Measurements from ENCODE around the gene IL17RA. TPM values are rescaled to one million over a fixed set of nuclear protein-coding genes. Genes with fewer than 3 reads are reported as not detected.
"Not testable (repeated sequence)": the region's sequence is repeated elsewhere in the genome, so short reads cannot be mapped to it uniquely, and the experiment has no call there.

Gene IL17RA
- polyA plus RNA-seq, 4 donors: 3.8 to 7.6 (median 5.6) TPM

DNA sequence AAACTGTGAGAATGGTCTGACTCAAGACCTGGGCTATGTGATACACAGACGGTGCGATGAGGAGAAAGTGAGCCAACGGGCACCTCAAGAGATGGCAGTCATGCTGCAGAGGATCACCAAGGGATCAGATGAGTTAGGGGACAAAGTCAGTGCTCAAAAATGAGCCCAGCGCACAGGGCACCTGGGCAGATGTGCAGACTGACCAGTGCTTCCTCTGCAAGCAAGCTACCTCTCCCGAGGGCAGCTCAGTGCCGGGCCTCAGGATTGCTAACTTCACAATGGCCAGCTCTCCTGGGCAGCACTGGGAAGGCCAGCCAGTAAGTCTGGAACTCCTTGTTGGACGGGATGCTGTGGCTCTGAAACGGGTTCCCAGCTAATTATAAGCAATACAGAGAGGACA lies 59.0 kb downstream of the IL17RA start:
- H3K36me3 ChIP-seq (ENCODE audit: control insufficient read depth in 3 of 3, insufficient read depth in 2 of 3, low read depth in 1 of 3, low read length in 3 of 3): peaks cover 10 to 51% (median 18%) of the 10 kb centered on the region in 3 donors
- H3K4me3 ChIP-seq (ENCODE audit: low read depth in 1 of 3, low read length in 3 of 3): no peak overlapping the region
- H3K4me1 ChIP-seq (ENCODE audit: control insufficient read depth in 3 of 3, insufficient read depth in 2 of 3, low read depth in 1 of 3, low read length in 2 of 3): peaks cover 0 to 5% (median 3%) of the 10 kb centered on the region in 3 donors
- H3K27me3 ChIP-seq (ENCODE audit: control insufficient read depth in 3 of 3, insufficient read depth in 3 of 3, low read length in 3 of 3): no peaks in the 10 kb centered on the region
- no peak overlapping the region for H3K27ac ChIP-seq (ENCODE audit: low read depth in 1 of 3, low read length in 2 of 3)
- 91 to 92% (median 92%) methylated on average over 8 of the region's 8 CpGs for WGBS, 3 donors
- DNase-seq (no peak), FAIRE-seq (no peak)
- no peaks in the 10 kb centered on the region for H3K9me3 ChIP-seq (ENCODE audit: control insufficient read depth in 2 of 2, insufficient read depth in 1 of 2, low read depth in 1 of 2, low read length in 1 of 2)

- no peaks in the 10 kb centered on the region for H3K27me3 ChIP-seq (ENCODE audit: control insufficient read depth in 3 of 3, insufficient read depth in 3 of 3, low read length in 3 of 3)
- H3K9me3 ChIP-seq (ENCODE audit: control insufficient read depth in 2 of 2, insufficient read depth in 1 of 2, low read depth in 1 of 2, low read length in 1 of 2): no peaks in the 10 kb centered on the region
- H3K4me1 ChIP-seq (ENCODE audit: control insufficient read depth in 3 of 3, insufficient read depth in 2 of 3, low read depth in 1 of 3, low read length in 2 of 3): peaks cover 0 to 13% (median 5%) of the 10 kb centered on the region in 3 donors
- no peak overlapping the region for H3K4me3 ChIP-seq (ENCODE audit: low read depth in 1 of 3, low read length in 3 of 3)
- WGBS, 3 donors: 85 to 88% (median 87%) methylated on average over 8 of the region's 8 CpGs
- H3K36me3 ChIP-seq (ENCODE audit: control insufficient read depth in 3 of 3, insufficient read depth in 2 of 3, low read depth in 1 of 3, low read length in 3 of 3): peaks cover 10 to 51% (median 18%) of the 10 kb centered on the region in 3 donors
- FAIRE-seq: no peak
- DNase-seq: no peak
- no peak overlapping the region for H3K27ac ChIP-seq (ENCODE audit: low read depth in 1 of 3, low read length in 2 of 3)
Observed at GRCh38 chr22:17145021-17145680, 60.4 kb downstream of the IL17RA start.

GRCh38 chr22:17147458-17147857 lies 62.7 kb downstream of the IL17RA start:
- WGBS, 3 donors: 97 to 98% (median 98%) methylated on average over 29 to 30 of the region's 30 CpGs
- H3K9me3 ChIP-seq (ENCODE audit: control insufficient read depth in 2 of 2, insufficient read depth in 1 of 2, low read depth in 1 of 2, low read length in 1 of 2); H3K27me3 ChIP-seq (ENCODE audit: control insufficient read depth in 3 of 3, insufficient read depth in 3 of 3, low read length in 3 of 3); H3K27ac ChIP-seq (ENCODE audit: low read depth in 1 of 3, low read length in 2 of 3); H3K4me3 ChIP-seq (ENCODE audit: low read depth in 1 of 3, low read length in 3 of 3); DNase-seq; FAIRE-seq: not testable (repeated sequence)
- Histone ChIP-seq H3K4me1 (ENCODE audit: control insufficient read depth in 3 of 3, insufficient read depth in 2 of 3, low read depth in 1 of 3, low read length in 2 of 3) (peaks cover 0 to 13% (median 9%) of the 10 kb centered on the region in 3 donors), H3K36me3 (ENCODE audit: control insufficient read depth in 3 of 3, insufficient read depth in 2 of 3, low read depth in 1 of 3, low read length in 3 of 3) (peaks cover 4 to 36% (median 8%) of the 10 kb centered on the region in 3 donors)

DNA sequence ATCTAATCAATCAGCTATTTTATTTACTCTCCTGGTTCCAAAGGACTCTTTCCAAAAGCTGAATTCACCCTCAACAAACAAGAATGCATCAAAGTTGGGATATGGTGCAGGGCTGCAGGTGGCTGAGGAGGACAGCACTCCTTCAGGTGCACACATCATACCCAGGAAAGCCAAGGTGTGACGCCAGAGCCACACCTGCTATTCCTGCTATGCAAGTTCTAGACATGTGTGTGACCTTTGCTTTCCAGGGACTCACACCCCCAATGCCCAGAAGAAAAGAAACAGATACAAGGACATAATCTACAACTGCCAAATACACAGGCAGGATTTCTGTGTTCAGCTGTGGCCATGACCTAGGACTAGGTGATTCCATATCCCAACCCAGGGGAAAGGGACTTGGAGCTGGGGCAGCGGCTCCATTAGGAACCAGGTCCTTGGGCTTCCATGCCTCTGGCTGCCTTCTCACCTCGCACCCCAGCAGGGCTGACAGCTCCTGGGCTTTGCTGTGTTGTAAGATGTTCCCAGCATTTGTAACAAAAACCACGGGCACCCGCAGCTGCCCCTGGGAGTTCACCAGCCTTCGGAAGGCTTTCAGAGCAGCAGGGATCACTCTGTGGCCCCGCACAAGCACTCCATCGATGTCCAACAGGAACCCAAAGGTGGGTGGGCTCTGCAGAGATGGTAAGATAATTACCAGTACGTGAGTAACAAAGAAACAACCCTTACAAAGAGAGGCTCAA lies 64.4 kb downstream of the IL17RA start:
- Histone ChIP-seq H3K9me3 (ENCODE audit: control insufficient read depth in 2 of 2, insufficient read depth in 1 of 2, low read depth in 1 of 2, low read length in 1 of 2) (no peaks in the 10 kb centered on the region), H3K27ac (ENCODE audit: low read depth in 1 of 3, low read length in 2 of 3) (peak overlapping the region; percentile 80 to 88 (median 83)), H3K4me3 (ENCODE audit: low read depth in 1 of 3, low read length in 3 of 3) (no peak overlapping the region), H3K27me3 (ENCODE audit: control insufficient read depth in 3 of 3, insufficient read depth in 3 of 3, low read length in 3 of 3) (no peaks in the 10 kb centered on the region), H3K36me3 (ENCODE audit: control insufficient read depth in 3 of 3, insufficient read depth in 2 of 3, low read depth in 1 of 3, low read length in 3 of 3) (peaks cover 0 to 26% (median 0%) of the 10 kb centered on the region in 3 donors), H3K4me1 (ENCODE audit: control insufficient read depth in 3 of 3, insufficient read depth in 2 of 3, low read depth in 1 of 3, low read length in 2 of 3) (peaks cover 0 to 13% (median 12%) of the 10 kb centered on the region in 3 donors)
- 30 to 72% (median 49%) methylated on average over 9 of the region's 9 CpGs for WGBS, 3 donors
- DNase-seq (peak; percentile 93 to 97), FAIRE-seq (no peak)

GRCh38 chr22:17152340-17152739 lies 67.5 kb downstream of the IL17RA start:
- peak in 1 of 2 donors; percentile 79 for DNase-seq
- 49 to 71% (median 65%) methylated on average over 6 of the region's 6 CpGs for WGBS, 3 donors
- Histone ChIP-seq H3K36me3 (ENCODE audit: control insufficient read depth in 3 of 3, insufficient read depth in 2 of 3, low read depth in 1 of 3, low read length in 3 of 3) (peaks cover 0 to 16% (median 0%) of the 10 kb centered on the region in 3 donors), H3K27me3 (ENCODE audit: control insufficient read depth in 3 of 3, insufficient read depth in 3 of 3, low read length in 3 of 3) (no peaks in the 10 kb centered on the region), H3K9me3 (ENCODE audit: control insufficient read depth in 2 of 2, insufficient read depth in 1 of 2, low read depth in 1 of 2, low read length in 1 of 2) (no peaks in the 10 kb centered on the region), H3K4me3 (ENCODE audit: low read depth in 1 of 3, low read length in 3 of 3) (no peak overlapping the region), H3K27ac (ENCODE audit: low read depth in 1 of 3, low read length in 2 of 3) (peak overlapping the region in 2 of 3 donors; percentile 28 to 58), H3K4me1 (ENCODE audit: control insufficient read depth in 3 of 3, insufficient read depth in 2 of 3, low read depth in 1 of 3, low read length in 2 of 3) (peaks cover 0 to 17% (median 13%) of the 10 kb centered on the region in 3 donors)
- FAIRE-seq: no peak

DNA sequence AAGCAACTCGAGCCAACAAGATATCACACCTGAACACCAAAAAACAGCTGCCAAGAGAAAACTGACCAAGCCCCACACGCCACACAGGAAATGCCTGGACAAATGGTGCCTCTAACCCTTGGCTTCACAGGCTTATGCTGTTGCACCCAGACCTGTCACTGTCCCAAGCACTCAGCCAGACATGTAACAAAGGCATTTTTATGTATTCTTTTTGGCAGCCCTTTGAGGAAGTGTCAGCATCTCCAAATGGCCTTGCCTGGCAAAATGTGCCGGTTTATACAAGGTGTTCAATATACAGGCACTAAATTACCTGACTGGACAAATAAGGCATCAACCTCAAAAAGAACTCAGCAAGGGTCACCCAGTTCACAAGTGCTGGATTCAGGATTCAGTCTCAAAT lies 68.2 kb downstream of the IL17RA start:
- Histone ChIP-seq H3K27me3 (ENCODE audit: control insufficient read depth in 3 of 3, insufficient read depth in 3 of 3, low read length in 3 of 3) (no peaks in the 10 kb centered on the region), H3K9me3 (ENCODE audit: control insufficient read depth in 2 of 2, insufficient read depth in 1 of 2, low read depth in 1 of 2, low read length in 1 of 2) (no peaks in the 10 kb centered on the region), H3K36me3 (ENCODE audit: control insufficient read depth in 3 of 3, insufficient read depth in 2 of 3, low read depth in 1 of 3, low read length in 3 of 3) (peaks cover 0 to 10% (median 0%) of the 10 kb centered on the region in 3 donors), H3K4me3 (ENCODE audit: low read depth in 1 of 3, low read length in 3 of 3) (no peak overlapping the region), H3K4me1 (ENCODE audit: control insufficient read depth in 3 of 3, insufficient read depth in 2 of 3, low read depth in 1 of 3, low read length in 2 of 3) (peaks cover 3 to 20% (median 13%) of the 10 kb centered on the region in 3 donors), H3K27ac (ENCODE audit: low read depth in 1 of 3, low read length in 2 of 3) (peak overlapping the region in 2 of 3 donors; percentile 28 to 52)
- DNase-seq (peak in 1 of 2 donors; percentile 33), FAIRE-seq (no peak)
- WGBS, 3 donors: 25 to 44% (median 30%) methylated on average over 3 of the region's 3 CpGs

- DNase-seq: no peak
- Histone ChIP-seq H3K9me3 (ENCODE audit: control insufficient read depth in 2 of 2, insufficient read depth in 1 of 2, low read depth in 1 of 2, low read length in 1 of 2) (no peaks in the 10 kb centered on the region), H3K27me3 (ENCODE audit: control insufficient read depth in 3 of 3, insufficient read depth in 3 of 3, low read length in 3 of 3) (no peaks in the 10 kb centered on the region), H3K27ac (ENCODE audit: low read depth in 1 of 3, low read length in 2 of 3) (no peak overlapping the region), H3K36me3 (ENCODE audit: control insufficient read depth in 3 of 3, insufficient read depth in 2 of 3, low read depth in 1 of 3, low read length in 3 of 3) (peaks cover 0 to 3% (median 0%) of the 10 kb centered on the region in 3 donors), H3K4me3 (ENCODE audit: low read depth in 1 of 3, low read length in 3 of 3) (no peak overlapping the region), H3K4me1 (ENCODE audit: control insufficient read depth in 3 of 3, insufficient read depth in 2 of 3, low read depth in 1 of 3, low read length in 2 of 3) (peaks cover 0 to 14% (median 3%) of the 10 kb centered on the region in 3 donors)
- FAIRE-seq: no peak
- WGBS, 3 donors: 70 to 78% (median 74%) methylated on average over 3 of the region's 3 CpGs
Observed at GRCh38 chr22:17155941-17156340, 71.1 kb downstream of the IL17RA start.

GRCh38 chr22:17157714-17158113 lies 72.9 kb downstream of the IL17RA start:
- Histone ChIP-seq H3K9me3 (ENCODE audit: control insufficient read depth in 2 of 2, insufficient read depth in 1 of 2, low read depth in 1 of 2, low read length in 1 of 2) (no peaks in the 10 kb centered on the region), H3K27me3 (ENCODE audit: control insufficient read depth in 3 of 3, insufficient read depth in 3 of 3, low read length in 3 of 3) (no peaks in the 10 kb centered on the region), H3K36me3 (ENCODE audit: control insufficient read depth in 3 of 3, insufficient read depth in 2 of 3, low read depth in 1 of 3, low read length in 3 of 3) (peaks cover 0 to under 1% (median 0%) of the 10 kb centered on the region in 3 donors), H3K4me3 (ENCODE audit: low read depth in 1 of 3, low read length in 3 of 3) (peak overlapping the region in 1 of 3 donors; percentile 71), H3K27ac (ENCODE audit: low read depth in 1 of 3, low read length in 2 of 3) (peak overlapping the region in 1 of 3 donors; percentile 85), H3K4me1 (ENCODE audit: control insufficient read depth in 3 of 3, insufficient read depth in 2 of 3, low read depth in 1 of 3, low read length in 2 of 3) (peaks cover 0 to 11% (median 3%) of the 10 kb centered on the region in 3 donors)
- WGBS, 3 donors: 61 to 79% (median 64%) methylated on average over 3 of the region's 3 CpGs
- FAIRE-seq (no peak), DNase-seq (no peak)
